Activated CD4-positive, alpha-beta T cell treated with anti-CD3 and anti-CD28 coated beads, Interleukin-2, amount 10 ng/mL, durations not matched to agents 24 days and 14 days (primary cell): Measurements from ENCODE around the gene LATS1. TPM values are rescaled to one million over a fixed set of nuclear protein-coding genes. Genes with fewer than 3 reads are reported as not detected.
A peak's percentile ranks its signal among the peaks of the same experiment; 100 is the strongest.
"Not testable (repeated sequence)": the region's sequence is repeated elsewhere in the genome, so short reads cannot be mapped to it uniquely, and the experiment has no call there.

ENCODE experiments used
- DNase-seq: peaks from one replicate; pipeline ENCODE4 v3.0.0; 2022
- H3K27ac Mint-ChIP-seq: one replicate; pipeline ENCODE4 v1.8.0; 2022; ENCODE audit warnings: mild to moderate bottlenecking, mixed read lengths
- H3K27me3 Mint-ChIP-seq: one replicate; pipeline ENCODE4 v1.8.0; 2022; ENCODE audit warnings: mixed read lengths
- H3K36me3 Mint-ChIP-seq: one replicate; pipeline ENCODE4 v1.8.0; 2022; ENCODE audit warnings: low read depth, mild to moderate bottlenecking, mixed read lengths
- H3K4me1 Mint-ChIP-seq: one replicate; pipeline ENCODE4 v1.8.0; 2021; ENCODE audit warnings: mixed read lengths
- H3K4me3 Mint-ChIP-seq: one replicate; pipeline ENCODE4 v1.8.0; 2022; ENCODE audit warnings: mild to moderate bottlenecking, moderate library complexity, mixed read lengths
- H3K9me3 Mint-ChIP-seq: one replicate; pipeline ENCODE4 v1.8.0; 2021; ENCODE audit warnings: mixed read lengths
- intact Hi-C: fragments of 100-400 bp; cut with micrococcal nuclease; formaldehyde crosslinking; loops from one replicate; pipeline ENCODE4 v1.15.1; 2023
- total RNA-seq: library from RNA; stranded (reverse); gene quantifications from 2 replicates; pipeline ENCODE4 v1.2.3, GENCODE V29; 2022

LATS1 gene
- total RNA-seq, 1 donor from 2014 or later, result 33.7 TPM

GRCh38 chr6:149749082-149749593 is 31.2 kb upstream of the LATS1 start:
- Mint-ChIP-seq H3K4me1 (peaks cover 30% of the 10 kb centered on the region), H3K36me3 (peaks cover 13% of the 10 kb centered on the region), H3K4me3 (peak overlapping the region; percentile 91), H3K27ac (peak overlapping the region; percentile 93)
- DNase-seq, H3K27me3 Mint-ChIP-seq, H3K9me3 Mint-ChIP-seq: not testable (repeated sequence)
- intact Hi-C loops, result loop anchor here (1.0 to 10.0 kb wide), 4 partner anchors 184 to 1646 kb away; partner anchors contain the start of genes MTHFD1L and ZBTB2

GRCh38 chr6:149746147-149746946 is 28.4 kb upstream of the LATS1 start, which contains the start of gene NUP43:
Gene NUP43, minus strand, starts transcription at chr6:149746529. Its CDS starts 34 bp downstream, at chr6:149746495.
- Mint-ChIP-seq H3K27ac (peak within 1 kb of the TSS; percentile 94), H3K4me3 (peak within 1 kb of the TSS; percentile 99), H3K9me3 (no peaks in the 10 kb centered on the region), H3K36me3 (peaks cover 28% of the 10 kb centered on the region), H3K27me3 (no peaks in the 10 kb centered on the region), H3K4me1 (peaks cover 20% of the 10 kb centered on the region)
- DNase-seq, result peak; percentile 98
- intact Hi-C loops, result loop anchor here (1.0 to 10.0 kb wide), 6 partner anchors 28 to 1648 kb away; partner anchors contain the start of genes KATNA1, LATS1, MTHFD1L and PPIL4

GRCh38 chr6:149745252-149745651 is 27.4 kb upstream of the LATS1 start:
- Mint-ChIP-seq H3K4me1 (peaks cover 14% of the 10 kb centered on the region), H3K4me3 (peak overlapping the region; percentile 99), H3K36me3 (peaks cover 30% of the 10 kb centered on the region), H3K27ac (peak overlapping the region; percentile 94)
- H3K9me3 Mint-ChIP-seq, H3K27me3 Mint-ChIP-seq, DNase-seq: not testable (repeated sequence)
- intact Hi-C loops, result loop anchor here (5.0 to 10.0 kb wide), 3 partner anchors 260 to 1650 kb away; partner anchors contain the start of genes MTHFD1L and ZBTB2

GRCh38 chr6:149734915-149735314 is 17.0 kb upstream of the LATS1 start:
- intact Hi-C loops, result no loop called here
- Mint-ChIP-seq H3K36me3 (peaks cover 43% of the 10 kb centered on the region), H3K27ac (no peak overlapping the region), H3K27me3 (no peaks in the 10 kb centered on the region), H3K4me1 (peaks cover 3% of the 10 kb centered on the region), H3K4me3 (no peak overlapping the region), H3K9me3 (no peaks in the 10 kb centered on the region)
- no peak for DNase-seq

- Mint-ChIP-seq H3K4me3 (no peak overlapping the region), H3K9me3 (no peaks in the 10 kb centered on the region), H3K36me3 (peaks cover 38% of the 10 kb centered on the region), H3K4me1 (peaks cover 14% of the 10 kb centered on the region), H3K27me3 (no peaks in the 10 kb centered on the region), H3K27ac (no peak overlapping the region)
- intact Hi-C loops, result no loop called here
- no peak for DNase-seq
These were observed 15.3 kb upstream of the LATS1 start for GRCh38 chr6:149733089-149733720.

GRCh38 chr6:149729824-149730223 is 11.9 kb upstream of the LATS1 start:
- Mint-ChIP-seq H3K27me3 (no peaks in the 10 kb centered on the region), H3K4me3 (no peak overlapping the region), H3K27ac (no peak overlapping the region), H3K4me1 (peaks cover 16% of the 10 kb centered on the region), H3K9me3 (no peaks in the 10 kb centered on the region), H3K36me3 (peaks cover 41% of the 10 kb centered on the region)
- intact Hi-C loops, result loop anchor here (10.0 kb wide), 2 partner anchors 65 to 105 kb away; no protein-coding TSS in a partner anchor
- no peak for DNase-seq

GRCh38 chr6:149728499-149729234 is 10.8 kb upstream of the LATS1 start:
- peaks cover 40% of the 10 kb centered on the region for H3K36me3 Mint-ChIP-seq
- no peaks in the 10 kb centered on the region for H3K27me3 Mint-ChIP-seq
- peak overlapping the region; percentile 89 for H3K27ac Mint-ChIP-seq
- H3K4me1 Mint-ChIP-seq, result peaks cover 19% of the 10 kb centered on the region
- intact Hi-C loops, result loop anchor here (10.0 kb wide), 2 partner anchors 66 to 106 kb away; no protein-coding TSS in a partner anchor
- no peaks in the 10 kb centered on the region for H3K9me3 Mint-ChIP-seq
- H3K4me3 Mint-ChIP-seq, result peak overlapping the region; percentile 56
- no peak for DNase-seq

- Mint-ChIP-seq H3K4me1 (peaks cover 20% of the 10 kb centered on the region), H3K4me3 (peak overlapping the region; percentile 56), H3K27ac (peak overlapping the region; percentile 89), H3K9me3 (no peaks in the 10 kb centered on the region), H3K27me3 (no peaks in the 10 kb centered on the region), H3K36me3 (peaks cover 39% of the 10 kb centered on the region)
- DNase-seq, result no peak
- intact Hi-C loops, result loop anchor here (10.0 kb wide), 2 partner anchors 67 to 107 kb away; no protein-coding TSS in a partner anchor
These were observed 10.0 kb upstream of the LATS1 start for GRCh38 chr6:149727793-149728498.

- Mint-ChIP-seq H3K4me3 (no peak overlapping the region), H3K27me3 (no peaks in the 10 kb centered on the region), H3K9me3 (no peaks in the 10 kb centered on the region), H3K36me3 (peaks cover 32% of the 10 kb centered on the region), H3K27ac (no peak overlapping the region), H3K4me1 (peaks cover 20% of the 10 kb centered on the region)
- DNase-seq, result no peak
- intact Hi-C loops, result loop anchor here (2.0 to 10.0 kb wide), 3 partner anchors 69 to 199 kb away; no protein-coding TSS in a partner anchor
These were observed 7.9 kb upstream of the LATS1 start for GRCh38 chr6:149725785-149726184.

- DNase-seq, result peak; percentile 85
- no peak overlapping the region for H3K4me3 Mint-ChIP-seq
- intact Hi-C loops, result loop anchor here (2.0 to 10.0 kb wide), 3 partner anchors 71 to 201 kb away; no protein-coding TSS in a partner anchor
- H3K4me1 Mint-ChIP-seq, result peaks cover 21% of the 10 kb centered on the region
- peaks cover 32% of the 10 kb centered on the region for H3K36me3 Mint-ChIP-seq
- no peaks in the 10 kb centered on the region for H3K9me3 Mint-ChIP-seq
- no peak overlapping the region for H3K27ac Mint-ChIP-seq
- no peaks in the 10 kb centered on the region for H3K27me3 Mint-ChIP-seq
These were observed 6.0 kb upstream of the LATS1 start for GRCh38 chr6:149723771-149724417.

GRCh38 chr6:149723262-149723661 is 5.4 kb upstream of the LATS1 start:
- Mint-ChIP-seq H3K9me3 (no peaks in the 10 kb centered on the region), H3K4me3 (no peak overlapping the region), H3K4me1 (peaks cover 18% of the 10 kb centered on the region), H3K36me3 (peaks cover 30% of the 10 kb centered on the region), H3K27me3 (no peaks in the 10 kb centered on the region), H3K27ac (no peak overlapping the region)
- no peak for DNase-seq
- intact Hi-C loops, result loop anchor here (10.0 kb wide), 2 partner anchors 72 to 112 kb away; no protein-coding TSS in a partner anchor

- Mint-ChIP-seq H3K27ac (peak overlapping the region; percentile 9), H3K9me3 (no peaks in the 10 kb centered on the region), H3K4me3 (peak overlapping the region; percentile 32), H3K36me3 (peaks cover 22% of the 10 kb centered on the region), H3K4me1 (peaks cover 31% of the 10 kb centered on the region), H3K27me3 (no peaks in the 10 kb centered on the region)
- intact Hi-C loops, result loop anchor here (2.0 to 10.0 kb wide), 3 partner anchors 33 to 285 kb away; partner anchors contain the start of gene KATNA1
- DNase-seq, result no peak
These were observed 1.6 kb upstream of the LATS1 start for GRCh38 chr6:149719531-149719930.
